SK-N-SH (cell line): ENCODE results near the gene ROMO1. TPM values are rescaled to one million over a fixed set of nuclear protein-coding genes. Genes with fewer than 3 reads are reported as not detected.
"Not testable (repeated sequence)": the region's sequence is repeated elsewhere in the genome, so short reads cannot be mapped to it uniquely, and the experiment has no call there.

Source experiments
- CTCF ChIA-PET: fragments of 300-600, 350-600 bp; formaldehyde crosslinking; extraction: SDS; loops from one replicate; lab custom pipeline; 2021; lab: Yijun Ruan, JAX
- POLR2A ChIA-PET: fragments of 350-600 bp; sonication (Branson Sonifier 250); formaldehyde crosslinking; extraction: SDS; loops from one replicate; lab custom pipeline; 2020; ENCODE audit warnings: antibody characterized with exemption, inconsistent platforms; lab: Yijun Ruan, JAX
- DNase-seq: peaks from one replicate; pipeline ENCODE4 v3.0.0; 2012
- H2AFZ ChIP-seq: fragments of 200-600 bp; sonication (generic); 2 replicates; pipeline ENCODE4 v1.8.1; 2016; ENCODE audit warnings: antibody characterized with exemption, mild to moderate bottlenecking, low read depth
- H3F3A ChIP-seq: fragments of 200-600 bp; sonication (generic); replicated peaks from 2 replicates; pipeline ENCODE3; 2016; ENCODE audit warnings: antibody characterized with exemption, mild to moderate bottlenecking; ENCODE audit not compliant: insufficient read depth
- H3K27ac ChIP-seq, 2 experiments: fragments of 200-500 bp in 1 of 2; fragments of 200-600 bp in 1 of 2; sonication (Bioruptor generic) in 1 of 2; sonication (generic), shearing (Covaris generic) in 1 of 2; 2 replicates each; pipeline versions ENCODE4 v1.5.1 to v1.6.1; 2014 to 2016; ENCODE audit warnings: low read depth in 2 of 2, inconsistent platforms in 1 of 2, low read length in 1 of 2, mild to moderate bottlenecking in 1 of 2, mixed read lengths in 1 of 2
- H3K27me3 ChIP-seq: fragments of 200-600 bp; sonication (generic), shearing (Covaris generic); 2 replicates; pipeline ENCODE4 v1.6.1; 2016; ENCODE audit warnings: mixed run types; ENCODE audit not compliant: insufficient read depth
- H3K36me3 ChIP-seq, 2 experiments: fragments of 200-500 bp in 1 of 2; fragments of 200-600 bp in 1 of 2; sonication (Bioruptor generic) in 1 of 2; sonication (generic) in 1 of 2; replicated peaks in 1 of 2; 2 replicates each; pipeline versions ENCODE3 to v1.5.1; 2014 to 2016; ENCODE audit warnings: low read length in 1 of 2, mild to moderate bottlenecking in 1 of 2; ENCODE audit not compliant: insufficient read depth in 2 of 2, control insufficient read depth in 1 of 2
- H3K4me1 ChIP-seq, 2 experiments: fragments of 200-500 bp in 1 of 2; fragments of 200-600 bp in 1 of 2; sonication (Bioruptor generic) in 1 of 2; sonication (generic), shearing (Covaris generic) in 1 of 2; 2 replicates each; pipeline versions ENCODE4 v1.5.1 to v1.6.1; 2014 to 2016; ENCODE audit warnings: low read depth in 1 of 2, low read length in 1 of 2, mixed run types in 1 of 2; ENCODE audit not compliant: insufficient read depth in 2 of 2, control insufficient read depth in 1 of 2
- H3K4me2 ChIP-seq: fragments of 200-600 bp; sonication (generic), shearing (Covaris generic); 2 replicates; pipeline ENCODE4 v1.6.1; 2017; ENCODE audit warnings: mixed run types
- H3K4me3 ChIP-seq, 2 experiments: fragments of 200-500 bp in 1 of 2; fragments of 200-600 bp in 1 of 2; sonication (Bioruptor generic) in 1 of 2; sonication (generic), shearing (Covaris generic) in 1 of 2; 2 replicates each; pipeline versions ENCODE4 v1.5.1 to v1.8.1; 2014 to 2016; ENCODE audit warnings: low read depth in 2 of 2, inconsistent platforms in 1 of 2, low read length in 1 of 2, mild to moderate bottlenecking in 1 of 2, mixed read lengths in 1 of 2, moderate library complexity in 1 of 2
- H3K79me2 ChIP-seq: fragments of 200-600 bp; sonication (generic); 2 replicates; pipeline ENCODE4 v1.8.1; 2017; ENCODE audit warnings: mild to moderate bottlenecking; ENCODE audit not compliant: insufficient read depth
- H3K9ac ChIP-seq: fragments of 200-600 bp; sonication (generic); 2 replicates; pipeline ENCODE4 v1.6.1; 2017; ENCODE audit warnings: mixed run types
- H3K9me2 ChIP-seq: fragments of 200-600 bp; sonication (generic); 2 replicates; pipeline ENCODE4 v1.6.1; 2017; ENCODE audit warnings: mixed run types
- H3K9me3 ChIP-seq: fragments of 200-600 bp; sonication (generic); 2 replicates; pipeline ENCODE4 v1.6.1; 2017; ENCODE audit warnings: mixed run types, mild to moderate bottlenecking, moderate library complexity
- H4K20me1 ChIP-seq: fragments of 200-600 bp; sonication (generic); 2 replicates; pipeline ENCODE4 v1.6.1; 2017; ENCODE audit warnings: mild to moderate bottlenecking, mixed run types; ENCODE audit not compliant: insufficient read depth
- CHD2 ChIP-seq: fragments of 150-350 bp; IDR thresholded peaks from 2 replicates; pipeline ENCODE4 v1.6.1; 2018; ENCODE audit warnings: low read length; ENCODE audit not compliant: partially characterized antibody
- ELF1 ChIP-seq: IDR thresholded peaks from 2 replicates; pipeline ENCODE4 v1.4.0; 2012
- EP300 ChIP-seq, 2 experiments: IDR thresholded peaks; 2 replicates each; pipeline versions ENCODE4 v1.4.0 to v1.6.1; 2012; ENCODE audit warnings: borderline replicate concordance in 1 of 2, low read depth in 1 of 2, low read length in 1 of 2
- FOSL2 ChIP-seq: IDR thresholded peaks from 2 replicates; pipeline ENCODE4 v1.4.0; 2012; ENCODE audit warnings: low read depth, mild to moderate bottlenecking, moderate library complexity, borderline replicate concordance
- FOXJ3 ChIP-seq: sonication (generic); formaldehyde crosslinking; IDR thresholded peaks from 2 replicates; pipeline ENCODE4 v1.5.1; 2020; ENCODE audit warnings: mild to moderate bottlenecking, missing genetic modification reagents
- FOXM1 ChIP-seq: IDR thresholded peaks from 2 replicates; pipeline ENCODE4 v1.4.0; 2012; ENCODE audit warnings: low read depth, mild to moderate bottlenecking
- GABPA ChIP-seq: IDR thresholded peaks from 2 replicates; pipeline ENCODE4 v1.4.0; 2012; ENCODE audit warnings: low read depth, mild to moderate bottlenecking
- GATA2 ChIP-seq: sonication (generic); formaldehyde crosslinking; IDR thresholded peaks from 2 replicates; pipeline ENCODE4 v1.5.0; 2020; ENCODE audit warnings: mild to moderate bottlenecking, missing genetic modification reagents
- MXI1 ChIP-seq: IDR thresholded peaks from 2 replicates; pipeline ENCODE4 v1.6.1; 2012; ENCODE audit warnings: mild to moderate bottlenecking, low read depth, low read length, improper control_type of control experiment
- NFIC ChIP-seq: IDR thresholded peaks from 2 replicates; pipeline ENCODE4 v1.4.0; 2012; ENCODE audit warnings: borderline replicate concordance
- NRF1 ChIP-seq: IDR thresholded peaks from 2 replicates; pipeline ENCODE4 v1.6.1; 2012; ENCODE audit warnings: low read depth, mild to moderate bottlenecking, low read length
- RAD21 ChIP-seq: IDR thresholded peaks from 2 replicates; pipeline ENCODE4 v1.6.1; 2012; ENCODE audit warnings: mild to moderate bottlenecking, low read length
- RCOR1 ChIP-seq: fragments of 150-350 bp; IDR thresholded peaks from 2 replicates; pipeline ENCODE4 v1.6.1; 2017; ENCODE audit warnings: antibody characterized with exemption, low read length
- RFX5 ChIP-seq: IDR thresholded peaks from 2 replicates; pipeline ENCODE4 v1.6.1; 2012; ENCODE audit warnings: mild to moderate bottlenecking, improper control_type of control experiment, low read length
- RXRA ChIP-seq: IDR thresholded peaks from 2 replicates; pipeline ENCODE4 v1.4.0; 2012; ENCODE audit warnings: low read depth, mild to moderate bottlenecking, borderline replicate concordance
- SMC3 ChIP-seq: IDR thresholded peaks from 2 replicates; pipeline ENCODE4 v1.6.1; 2012; ENCODE audit warnings: low read depth, low read length, improper control_type of control experiment
- TAF1 ChIP-seq: IDR thresholded peaks from 2 replicates; pipeline ENCODE4 v1.6.1; 2012; ENCODE audit warnings: low read depth, mild to moderate bottlenecking, low read length, moderate library complexity, borderline replicate concordance
- TCF12 ChIP-seq: IDR thresholded peaks from 2 replicates; pipeline ENCODE4 v1.4.0; 2012
- WGBS: methylation state at CpG from one replicate; pipeline ENCODE4 v1.1.6; 2017; ENCODE audit warnings: low lambda C conversion rate; 5-methylcytosine and 5-hydroxymethylcytosine counted together
- polyA plus RNA-seq, 3 experiments: library from polyadenylated mRNA; depleted of rRNA; stranded (reverse); fragments of >200 nt; gene quantifications; 2 replicates each; pipeline ENCODE4 v1.2.3, GENCODE V29; 2012
- TF ChIP-seq, protein P1 (sequence below): fragments of 150-350 bp; IDR thresholded peaks from 2 replicates; pipeline ENCODE4 v1.6.1; 2016; ENCODE audit warnings: mild to moderate bottlenecking, low read depth, low read length
- TF ChIP-seq, protein P2 (sequence below): fragments of 200-600 bp; sonication (generic); IDR thresholded peaks from 2 replicates; pipeline ENCODE4 v1.6.1; 2017; ENCODE audit warnings: antibody characterized with exemption, mild to moderate bottlenecking, moderate library complexity

ROMO1 gene
- polyA plus RNA-seq, 1 of the 3 experiments (the other 2 are of a cell fraction) = 1,273 TPM

DNA sequence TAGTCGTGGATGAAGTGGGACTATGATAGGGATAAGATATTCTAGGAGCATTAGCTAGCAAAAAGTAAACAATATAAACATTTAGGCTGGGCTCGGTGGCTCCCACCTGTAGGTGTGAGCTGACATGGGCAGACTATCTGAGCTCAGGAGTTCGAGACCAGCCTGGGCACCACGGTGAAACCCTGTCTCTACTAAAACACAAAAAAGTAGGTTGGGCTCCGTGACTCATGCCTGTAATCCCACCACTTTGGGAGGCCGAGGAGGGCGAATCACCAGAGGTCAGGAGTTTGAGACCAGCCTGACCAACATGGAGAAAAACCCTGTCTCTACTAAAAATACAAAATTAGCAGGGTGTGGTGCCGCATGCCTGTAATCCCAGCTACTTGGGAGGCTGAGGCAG lies 19.1 kb downstream of the ROMO1 start:
- H3K4me3 ChIP-seq, H3K4me2 ChIP-seq, H3K9ac ChIP-seq, H3K27me3 ChIP-seq, POLR2A ChIA-PET, DNase-seq, H3K9me2 ChIP-seq, H2AFZ ChIP-seq, H3K9me3 ChIP-seq, H3K4me1 ChIP-seq: not testable (repeated sequence)
- Histone ChIP-seq H3F3A (peaks cover 67% of the 10 kb centered on the region), H3K27ac (0 out of 4 replicates have a peak overlapping the region, but pooled peaks of 1 of the 2 experiments have one; percentile 5), H3K36me3 (peaks cover 82 to 94% of the 10 kb centered on the region in 2 experiments), H3K79me2 (peaks cover 99% of the 10 kb centered on the region), H4K20me1 (peaks cover 90% of the 10 kb centered on the region)
- CTCF ChIA-PET = interaction anchor here (1.0 to 3.3 kb wide), 3 partner anchors 12 to 254 kb away, joined by 3 to 12 read pairs (median 4); partner anchors contain the start of gene ROMO1
- WGBS = 89% methylated on average over 8 of the region's 8 CpGs

- CTCF ChIA-PET = interaction anchor here (1.0 to 3.3 kb wide), 4 partner anchors 13 to 255 kb away, joined by 3 to 12 read pairs (median 4); partner anchors contain the start of gene ROMO1
These were observed 19.9 kb downstream of the ROMO1 start for GRCh38 chr20:35718972-35719635.

DNA sequence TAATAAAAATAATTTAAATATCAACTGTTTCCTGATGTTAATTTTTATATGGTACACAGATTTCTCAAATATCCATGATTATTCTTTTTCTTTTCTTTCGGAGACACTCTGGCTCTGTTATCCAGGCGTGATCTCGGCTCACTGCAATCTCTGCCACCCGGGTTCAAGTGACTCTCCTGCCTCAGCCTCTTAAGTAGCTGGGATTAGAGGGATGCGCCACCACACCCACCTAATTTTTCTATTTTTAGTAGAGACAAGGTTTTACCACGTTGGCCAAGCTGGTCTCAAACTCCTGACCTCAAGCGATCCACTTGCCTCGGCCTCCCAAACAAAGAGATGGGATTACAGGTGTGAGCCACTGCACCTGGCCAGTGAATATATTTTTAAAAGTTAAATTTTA lies 20.5 kb downstream of the ROMO1 start:
- Histone ChIP-seq H2AFZ (no peak overlapping the region), H3K9me2 (no peaks in the 10 kb centered on the region), H3F3A (peaks cover 62% of the 10 kb centered on the region), H3K4me3 (no peak overlapping the region), H3K27ac (no peak overlapping the region), H3K4me1 (no peaks in the 10 kb centered on the region), H3K4me2 (no peak overlapping the region), H4K20me1 (peaks cover 96% of the 10 kb centered on the region), H3K9me3 (no peaks in the 10 kb centered on the region), H3K79me2 (peaks cover 99% of the 10 kb centered on the region), H3K9ac (no peak overlapping the region), H3K27me3 (no peaks in the 10 kb centered on the region), H3K36me3 (peaks cover 83 to 92% of the 10 kb centered on the region in 2 experiments)
- ChIA-PET POLR2A (interaction anchor here (0.6 to 1.8 kb wide), 2 partner anchors 8 to 23 kb away, joined by 3 to 9 read pairs; partner anchors contain the start of gene RBM39), CTCF (interaction anchor here (1.2 to 3.3 kb wide), 2 partner anchors 13 to 227 kb away, joined by 4 to 12 read pairs; no protein-coding TSS in a partner anchor)
- DNase-seq = no peak
- 77% methylated on average over 8 of the region's 8 CpGs for WGBS
- TF ChIP-seq NFIC (no peak), RCOR1 (no peak), SMC3 (no peak), FOXJ3 (no peak), GABPA (no peak), NRF1 (no peak), EP300 (IDR thresholded peaks at IDR 0.05; ENCODE audit: borderline replicate concordance in 1 of 2, low read depth in 1 of 2, low read length in 1 of 2) (no peak), TCF12 (no peak), MXI1 (no peak), GATA2 (CRISPR knock-in tag) (no peak), FOXM1 (no peak), RXRA (no peak), FOSL2 (no peak), CHD2 (no peak), TAF1 (no peak), RFX5 (no peak), ELF1 (no peak)
- TF ChIP-seq, protein P1, sequence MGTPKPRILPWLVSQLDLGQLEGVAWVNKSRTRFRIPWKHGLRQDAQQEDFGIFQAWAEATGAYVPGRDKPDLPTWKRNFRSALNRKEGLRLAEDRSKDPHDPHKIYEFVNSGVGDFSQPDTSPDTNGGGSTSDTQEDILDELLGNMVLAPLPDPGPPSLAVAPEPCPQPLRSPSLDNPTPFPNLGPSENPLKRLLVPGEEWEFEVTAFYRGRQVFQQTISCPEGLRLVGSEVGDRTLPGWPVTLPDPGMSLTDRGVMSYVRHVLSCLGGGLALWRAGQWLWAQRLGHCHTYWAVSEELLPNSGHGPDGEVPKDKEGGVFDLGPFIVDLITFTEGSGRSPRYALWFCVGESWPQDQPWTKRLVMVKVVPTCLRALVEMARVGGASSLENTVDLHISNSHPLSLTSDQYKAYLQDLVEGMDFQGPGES = no peak
- TF ChIP-seq, protein P2, sequence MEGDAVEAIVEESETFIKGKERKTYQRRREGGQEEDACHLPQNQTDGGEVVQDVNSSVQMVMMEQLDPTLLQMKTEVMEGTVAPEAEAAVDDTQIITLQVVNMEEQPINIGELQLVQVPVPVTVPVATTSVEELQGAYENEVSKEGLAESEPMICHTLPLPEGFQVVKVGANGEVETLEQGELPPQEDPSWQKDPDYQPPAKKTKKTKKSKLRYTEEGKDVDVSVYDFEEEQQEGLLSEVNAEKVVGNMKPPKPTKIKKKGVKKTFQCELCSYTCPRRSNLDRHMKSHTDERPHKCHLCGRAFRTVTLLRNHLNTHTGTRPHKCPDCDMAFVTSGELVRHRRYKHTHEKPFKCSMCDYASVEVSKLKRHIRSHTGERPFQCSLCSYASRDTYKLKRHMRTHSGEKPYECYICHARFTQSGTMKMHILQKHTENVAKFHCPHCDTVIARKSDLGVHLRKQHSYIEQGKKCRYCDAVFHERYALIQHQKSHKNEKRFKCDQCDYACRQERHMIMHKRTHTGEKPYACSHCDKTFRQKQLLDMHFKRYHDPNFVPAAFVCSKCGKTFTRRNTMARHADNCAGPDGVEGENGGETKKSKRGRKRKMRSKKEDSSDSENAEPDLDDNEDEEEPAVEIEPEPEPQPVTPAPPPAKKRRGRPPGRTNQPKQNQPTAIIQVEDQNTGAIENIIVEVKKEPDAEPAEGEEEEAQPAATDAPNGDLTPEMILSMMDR = no peak

More at GRCh38 chr20:35718972-35719635, 19.9 kb downstream of the ROMO1 start:
- no peaks in the 10 kb centered on the region for H3K27me3 ChIP-seq
- peaks cover 83 to 92% of the 10 kb centered on the region in 2 experiments for H3K36me3 ChIP-seq
- no peaks in the 10 kb centered on the region for H3K4me1 ChIP-seq
- H2AFZ ChIP-seq = no peak overlapping the region
- 97% methylated on average over 12 of the region's 12 CpGs for WGBS
- H3K9me3 ChIP-seq = no peaks in the 10 kb centered on the region
- H3K4me2 ChIP-seq = no peak overlapping the region
- H3K79me2 ChIP-seq = peaks cover 99% of the 10 kb centered on the region
- DNase-seq = no peak
- H3K9me2 ChIP-seq = no peaks in the 10 kb centered on the region
- H3K27ac ChIP-seq = no peak overlapping the region
- TF ChIP-seq FOSL2 = no peak
- no peak for TF ChIP-seq RAD21
- TF ChIP-seq TCF12 = 0 out of 2 replicates have a peak, but pooled peaks have one; percentile 20
- TF ChIP-seq SMC3 = no peak
- TF ChIP-seq, all 33 proteins: peak for 1
- Histone ChIP-seq H4K20me1 (peaks cover 90% of the 10 kb centered on the region), H3K9ac (no peak overlapping the region), H3F3A (peaks cover 62% of the 10 kb centered on the region), H3K4me3 (no peak overlapping the region)
- POLR2A ChIA-PET = interaction anchor here (1.8 kb wide), 1 partner anchor 23 kb away, joined by 9 read pairs; the partner anchor contains the start of gene RBM39
